GM19455 (cell line): ENCODE data around the gene ODF2L.

Experiments used
- ATAC-seq: cut with Tn5 transposase; IDR thresholded peaks from one replicate; pipeline ENCODE4 v1.9.1; 2021; ENCODE audit not compliant: unreplicated experiment

The ODF2L gene

DNA sequence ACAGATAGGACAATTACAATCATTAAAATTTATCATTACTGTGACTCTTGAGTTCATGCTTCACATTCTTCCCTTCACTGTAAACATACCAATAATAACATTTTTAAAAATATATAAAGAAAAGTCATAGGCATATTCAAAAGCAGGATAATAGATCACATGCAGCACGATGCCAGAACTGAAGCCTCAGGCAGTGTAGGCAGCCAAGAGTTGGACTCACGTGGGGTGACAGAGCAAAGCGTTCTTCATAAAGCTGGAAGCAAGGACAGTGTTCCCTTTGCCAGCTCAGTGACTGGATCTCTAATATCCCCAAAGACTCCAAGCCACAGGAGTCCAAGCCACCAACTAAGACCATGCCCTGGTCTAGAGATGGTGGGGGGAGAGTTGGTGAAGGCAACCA lies 77.7 kb downstream of the ODF2L start:
- no peak for ATAC-seq

DNA sequence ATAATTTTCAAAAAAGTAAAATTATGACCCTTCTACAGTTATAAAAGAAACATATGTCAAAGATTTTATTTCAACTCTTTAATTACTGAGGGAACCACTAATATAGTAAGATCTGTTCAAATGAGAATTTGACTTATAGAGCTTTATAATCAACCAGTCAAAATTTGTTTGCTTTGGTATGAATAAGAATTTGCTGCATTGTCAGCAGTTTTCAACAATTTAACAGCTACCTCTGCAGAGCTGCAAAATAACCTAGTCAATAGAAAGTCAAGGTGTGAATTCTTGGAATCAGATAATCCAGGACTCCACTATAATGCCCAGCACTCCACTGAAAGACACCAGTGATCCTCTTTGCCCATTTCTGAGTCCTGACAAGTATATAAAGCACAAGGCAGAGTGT lies 78.2 kb downstream of the ODF2L start:
- no peak for ATAC-seq

- ATAC-seq = no peak
Measured at GRCh38 chr1:86305731-86306130, 90.4 kb downstream of the ODF2L start.

DNA sequence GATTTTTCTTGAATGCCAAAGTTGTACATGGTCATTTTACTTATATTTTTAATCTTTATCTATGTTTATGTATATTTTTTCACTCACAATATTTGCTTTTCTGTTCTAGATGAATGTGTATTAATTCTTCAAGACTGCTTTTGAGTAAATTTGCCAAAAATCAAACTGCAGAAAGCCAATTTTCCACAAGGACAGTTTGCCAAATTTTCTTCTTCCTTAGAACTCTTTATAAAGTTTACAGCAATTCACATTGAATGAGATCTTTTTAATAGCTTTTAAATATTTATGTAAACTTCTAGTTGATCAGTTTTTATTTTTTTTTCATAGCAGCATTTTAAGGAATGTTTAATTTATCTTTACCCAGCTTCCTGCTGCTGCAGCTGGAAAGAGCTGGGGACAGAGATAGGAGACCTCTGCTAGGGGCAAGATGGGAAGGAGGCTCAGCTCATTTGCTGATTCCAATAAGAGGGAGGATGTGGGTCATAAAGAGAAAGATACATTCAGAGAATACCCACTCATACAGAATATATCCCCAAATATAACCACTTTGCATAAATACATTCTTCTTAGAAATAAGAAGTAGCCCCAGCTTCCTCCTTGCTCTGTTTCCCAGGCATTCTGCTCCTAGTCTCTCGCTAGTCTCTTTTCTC lies 93.0 kb downstream of the ODF2L start:
- ATAC-seq = no peak
